B cell (primary cell): ENCODE data around the gene HHIPL1.

Experiments used
- EZH2 ChIP-seq: IDR thresholded peaks from 2 replicates; pipeline ENCODE4 v1.6.1; 2012; ENCODE audit warnings: borderline replicate concordance, low read depth, mild to moderate bottlenecking, moderate library complexity, low read length; ENCODE audit not compliant: insufficient read depth, poor library complexity, severe bottlenecking
- TF ChIP-seq, protein P1 (sequence below): fragments of 200-600 bp; IDR thresholded peaks from one replicate; pipeline ENCODE4 v1.8.0; 2022; ENCODE audit warnings: antibody characterized with exemption, mild to moderate bottlenecking

- TF ChIP-seq, protein P1, sequence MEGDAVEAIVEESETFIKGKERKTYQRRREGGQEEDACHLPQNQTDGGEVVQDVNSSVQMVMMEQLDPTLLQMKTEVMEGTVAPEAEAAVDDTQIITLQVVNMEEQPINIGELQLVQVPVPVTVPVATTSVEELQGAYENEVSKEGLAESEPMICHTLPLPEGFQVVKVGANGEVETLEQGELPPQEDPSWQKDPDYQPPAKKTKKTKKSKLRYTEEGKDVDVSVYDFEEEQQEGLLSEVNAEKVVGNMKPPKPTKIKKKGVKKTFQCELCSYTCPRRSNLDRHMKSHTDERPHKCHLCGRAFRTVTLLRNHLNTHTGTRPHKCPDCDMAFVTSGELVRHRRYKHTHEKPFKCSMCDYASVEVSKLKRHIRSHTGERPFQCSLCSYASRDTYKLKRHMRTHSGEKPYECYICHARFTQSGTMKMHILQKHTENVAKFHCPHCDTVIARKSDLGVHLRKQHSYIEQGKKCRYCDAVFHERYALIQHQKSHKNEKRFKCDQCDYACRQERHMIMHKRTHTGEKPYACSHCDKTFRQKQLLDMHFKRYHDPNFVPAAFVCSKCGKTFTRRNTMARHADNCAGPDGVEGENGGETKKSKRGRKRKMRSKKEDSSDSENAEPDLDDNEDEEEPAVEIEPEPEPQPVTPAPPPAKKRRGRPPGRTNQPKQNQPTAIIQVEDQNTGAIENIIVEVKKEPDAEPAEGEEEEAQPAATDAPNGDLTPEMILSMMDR, result no peak
- TF ChIP-seq EZH2, result no peak
Measured at GRCh38 chr14:99725774-99726537, 81.0 kb downstream of the HHIPL1 start.
